Activated CD8-positive, alpha-beta memory T cell treated with anti-CD3 and anti-CD28 coated beads, Interleukin-2, amount 50 U/mL, for 4 hours (primary cell): ENCODE data around the gene GRIK2.

Experiments
- DNase-seq: peaks from one replicate; pipeline ENCODE4 v3.0.0-alpha.2; 2020

GRIK2 gene

GRCh38 chr6:101728956-101729355 lies 335.4 kb downstream of the GRIK2 start:
- no peak for DNase-seq

GRCh38 chr6:101730954-101731353 lies 337.4 kb downstream of the GRIK2 start:
- DNase-seq, result no peak

GRCh38 chr6:101733899-101734298 lies 340.4 kb downstream of the GRIK2 start:
- no peak for DNase-seq

DNA sequence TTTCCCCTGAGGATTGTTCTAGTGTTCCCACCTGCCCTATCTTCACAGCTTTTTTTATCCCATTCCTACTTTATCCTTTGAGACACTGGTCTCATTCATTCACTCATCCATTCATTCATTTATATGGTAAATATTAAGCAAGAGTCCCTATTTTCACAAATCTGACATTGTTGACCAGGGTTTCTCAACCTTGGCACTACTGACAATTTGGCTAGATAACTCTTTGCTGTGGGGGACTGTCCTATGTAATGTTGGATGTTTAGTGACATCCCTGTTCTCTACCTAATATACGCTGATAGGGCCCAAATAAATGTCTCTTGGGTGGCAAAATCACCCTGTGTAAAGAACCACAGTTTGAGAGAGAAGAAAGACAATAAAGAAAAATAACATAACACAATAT lies 345.0 kb downstream of the GRIK2 start:
- no peak for DNase-seq

DNA sequence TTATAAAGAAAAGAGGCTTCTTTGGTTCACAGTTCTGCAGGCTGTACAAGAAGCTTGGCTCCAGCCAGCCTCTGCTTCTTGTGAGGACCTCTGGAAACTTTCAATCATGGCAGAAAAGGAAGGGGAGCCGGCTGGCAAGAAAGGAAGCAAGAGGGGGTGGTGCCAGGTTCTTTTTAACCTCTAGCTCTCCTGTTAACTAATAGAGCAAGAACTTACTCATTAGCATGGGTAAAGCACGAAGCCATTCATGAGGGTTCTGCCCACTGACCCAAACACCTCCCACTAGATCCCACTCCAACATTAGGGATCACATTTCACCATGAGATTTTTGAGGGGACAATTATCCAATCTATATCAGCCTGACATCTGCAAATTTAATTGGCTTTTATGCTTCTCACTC lies 347.1 kb downstream of the GRIK2 start:
- no peak for DNase-seq

DNA sequence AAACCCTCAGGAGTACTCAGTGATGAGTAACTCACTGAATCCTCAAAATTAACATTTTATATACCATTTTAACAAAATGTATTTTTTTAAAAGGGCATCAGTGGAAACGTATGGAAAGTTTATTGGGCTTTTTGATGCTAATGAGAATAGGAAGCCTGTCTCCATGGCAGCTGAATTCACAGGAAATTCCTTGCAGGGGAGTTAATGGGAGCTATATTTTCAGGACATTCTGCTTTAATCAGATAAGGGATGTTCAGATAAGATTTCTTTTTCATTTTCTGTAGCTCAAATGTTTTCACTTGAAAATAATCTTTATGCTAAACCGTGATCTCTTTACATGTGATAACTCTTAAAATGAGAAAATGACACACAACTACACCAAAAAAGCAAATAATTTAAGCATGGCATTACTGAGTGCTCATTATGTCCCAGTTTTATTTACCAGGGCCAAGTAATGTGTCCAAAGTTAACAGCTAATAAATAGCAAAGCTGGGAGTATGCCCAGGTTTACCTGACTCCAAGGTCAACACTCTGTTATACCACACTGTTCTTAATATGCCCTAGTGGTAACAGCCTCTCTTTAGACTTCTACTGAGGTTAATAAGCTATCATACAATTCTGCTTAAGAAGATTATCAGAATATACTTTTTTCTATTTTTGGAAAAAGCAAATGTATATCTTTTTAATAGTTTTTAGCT lies 348.1 kb downstream of the GRIK2 start:
- DNase-seq, result no peak

- no peak for DNase-seq
Measured at GRCh38 chr6:101747160-101747559, 353.7 kb downstream of the GRIK2 start.

DNA sequence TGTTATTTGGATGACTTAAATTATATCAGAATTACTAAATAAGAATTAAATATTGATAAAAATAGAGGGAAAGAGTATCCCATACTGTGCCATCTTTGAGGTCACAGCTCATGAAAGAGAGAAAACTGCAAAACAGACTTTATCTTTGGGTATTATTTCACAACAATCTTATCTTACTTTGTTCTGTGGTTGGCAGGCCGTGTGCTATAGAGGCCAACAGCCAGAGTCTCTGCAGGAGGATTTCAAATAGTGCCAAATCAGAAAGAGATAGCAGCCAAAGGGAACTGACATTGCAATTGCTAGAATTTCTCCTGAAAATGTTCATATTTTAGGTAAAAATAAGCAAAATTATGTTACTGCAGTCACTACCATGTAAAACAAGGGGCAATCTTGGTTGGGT lies 354.2 kb downstream of the GRIK2 start:
- DNase-seq, result no peak

- no peak for DNase-seq
Measured at GRCh38 chr6:101755931-101756330, 362.4 kb downstream of the GRIK2 start.

DNA sequence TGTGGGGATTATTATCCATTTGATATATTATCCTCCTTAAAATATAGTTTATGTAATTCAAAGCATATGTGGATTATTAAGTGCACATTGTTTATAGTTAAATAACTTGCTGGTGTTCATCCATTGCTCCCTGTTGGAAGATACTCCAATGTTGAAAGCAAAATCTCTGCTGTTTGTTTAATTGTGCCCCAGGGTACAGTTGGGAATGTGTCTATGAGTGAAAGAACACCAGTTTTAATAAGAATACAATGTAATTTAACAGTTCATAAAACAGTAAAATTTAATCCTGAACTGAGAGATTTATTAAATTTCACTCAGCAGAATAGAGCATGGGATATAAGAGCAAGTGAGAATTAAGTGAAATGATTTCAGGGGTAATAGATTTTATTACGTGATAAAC lies 364.9 kb downstream of the GRIK2 start:
- no peak for DNase-seq

DNA sequence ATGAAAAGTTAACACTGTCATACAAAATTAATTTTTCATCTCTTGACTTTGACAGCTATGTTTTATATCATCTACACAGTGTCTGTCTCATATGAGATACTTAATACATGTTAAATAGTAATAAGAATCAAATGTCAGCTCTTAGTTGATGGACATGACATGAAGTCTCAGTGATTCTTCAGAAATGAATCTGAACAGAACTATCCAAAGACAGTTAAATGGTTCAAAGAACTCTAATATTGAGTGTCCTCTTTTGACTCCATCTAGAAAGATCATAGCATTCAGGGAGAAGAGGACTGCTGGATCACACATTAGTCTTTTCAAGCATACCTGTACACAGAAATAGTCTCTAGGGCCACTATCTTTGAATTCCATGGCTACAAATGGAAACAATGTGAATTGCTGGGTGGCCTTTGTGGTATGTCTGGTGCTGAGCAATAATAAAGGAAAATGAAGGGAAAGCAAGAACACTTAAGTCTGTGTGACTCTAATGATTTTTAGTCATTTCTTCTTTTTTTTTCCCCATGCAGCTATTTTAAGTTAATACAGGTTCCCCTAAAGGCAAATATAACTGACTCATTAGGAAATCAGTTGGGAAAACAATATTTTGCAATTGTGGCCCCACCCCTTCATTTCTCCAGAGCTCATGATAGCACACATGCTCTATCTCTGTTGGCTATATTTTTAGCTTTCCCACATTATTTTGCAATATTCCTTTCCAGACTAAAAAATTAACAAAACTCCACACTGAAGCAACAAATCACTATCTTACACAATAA lies 367.5 kb downstream of the GRIK2 start:
- no peak for DNase-seq

DNA sequence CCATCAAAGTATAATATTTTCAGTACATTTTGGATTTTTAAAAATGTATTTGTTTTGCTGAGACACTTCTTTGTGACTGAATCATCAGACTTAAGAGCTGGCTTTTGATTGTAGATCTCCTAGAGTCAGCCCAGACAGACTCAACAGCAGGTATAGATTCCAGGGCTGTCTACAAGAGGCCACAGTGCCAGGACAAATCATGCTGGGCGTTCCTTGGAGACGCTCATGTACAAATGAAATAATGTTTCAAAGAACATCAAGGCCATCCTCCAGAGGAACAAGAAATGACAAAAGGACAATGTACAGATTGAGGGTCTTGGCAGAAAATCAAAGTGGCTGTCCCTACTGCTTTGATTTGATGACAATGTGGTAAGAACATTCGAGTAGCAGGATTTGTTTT lies 369.3 kb downstream of the GRIK2 start:
- DNase-seq, result no peak

- DNase-seq, result no peak
Measured at GRCh38 chr6:101765281-101765680, 371.8 kb downstream of the GRIK2 start.

DNA sequence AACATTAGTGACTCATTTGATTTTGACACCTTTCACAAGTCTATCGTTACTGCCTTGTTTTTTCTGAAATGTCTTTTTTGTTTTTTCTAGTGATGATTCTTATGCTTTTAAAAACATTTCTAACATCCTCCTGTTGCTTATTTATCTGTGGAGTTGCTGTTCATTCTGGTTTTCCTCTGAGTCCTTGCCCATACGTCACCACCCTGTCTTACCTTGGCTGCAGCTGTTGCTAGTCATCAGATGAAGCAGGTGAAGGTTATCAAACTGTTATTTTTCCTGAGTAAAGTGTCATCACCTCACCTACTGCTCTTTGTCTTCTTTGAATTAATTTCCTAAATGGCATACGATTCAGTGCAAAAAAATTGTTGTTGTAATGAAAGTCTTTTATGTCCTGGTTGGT lies 376.6 kb downstream of the GRIK2 start:
- no peak for DNase-seq

DNA sequence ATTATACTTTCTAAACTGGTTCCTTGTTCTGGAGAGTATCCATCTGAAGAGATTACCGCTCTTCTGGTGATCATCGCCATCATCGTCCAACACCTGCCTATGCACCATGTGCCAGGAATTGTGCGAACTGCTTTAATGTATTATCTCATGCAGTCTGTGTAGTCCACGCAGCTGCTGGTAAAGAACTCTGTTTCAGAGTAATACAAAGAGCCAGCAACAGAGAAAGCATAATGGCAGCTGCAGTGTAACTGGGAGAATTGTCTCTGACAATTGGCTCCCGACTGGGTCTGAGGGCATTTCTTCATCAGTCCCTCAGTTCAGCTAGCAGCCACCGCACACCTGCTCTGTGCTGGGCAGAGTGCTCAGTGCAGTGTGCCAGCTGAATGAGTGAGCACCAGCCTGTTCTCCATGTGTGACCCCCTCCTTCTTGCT lies 383.4 kb downstream of the GRIK2 start:
- DNase-seq, result no peak

DNA sequence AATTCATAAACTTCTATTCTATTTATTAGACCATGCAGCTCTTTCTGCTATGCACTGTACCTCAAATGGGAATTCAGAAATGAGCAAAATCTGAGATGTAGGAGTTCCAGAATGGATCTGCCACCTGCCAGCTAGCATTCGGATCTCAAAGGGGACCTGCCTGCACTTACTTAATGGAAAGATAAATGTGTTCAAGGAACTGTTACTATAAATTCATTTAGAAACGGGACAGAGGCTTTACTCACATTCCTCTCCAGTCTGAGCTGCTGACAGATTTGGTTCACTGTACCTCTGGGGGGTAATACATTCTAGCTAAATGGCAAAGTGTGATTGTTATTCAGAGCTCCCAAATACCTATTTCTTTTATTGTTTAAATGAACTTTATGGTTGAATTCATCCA lies 384.1 kb downstream of the GRIK2 start:
- no peak for DNase-seq

DNA sequence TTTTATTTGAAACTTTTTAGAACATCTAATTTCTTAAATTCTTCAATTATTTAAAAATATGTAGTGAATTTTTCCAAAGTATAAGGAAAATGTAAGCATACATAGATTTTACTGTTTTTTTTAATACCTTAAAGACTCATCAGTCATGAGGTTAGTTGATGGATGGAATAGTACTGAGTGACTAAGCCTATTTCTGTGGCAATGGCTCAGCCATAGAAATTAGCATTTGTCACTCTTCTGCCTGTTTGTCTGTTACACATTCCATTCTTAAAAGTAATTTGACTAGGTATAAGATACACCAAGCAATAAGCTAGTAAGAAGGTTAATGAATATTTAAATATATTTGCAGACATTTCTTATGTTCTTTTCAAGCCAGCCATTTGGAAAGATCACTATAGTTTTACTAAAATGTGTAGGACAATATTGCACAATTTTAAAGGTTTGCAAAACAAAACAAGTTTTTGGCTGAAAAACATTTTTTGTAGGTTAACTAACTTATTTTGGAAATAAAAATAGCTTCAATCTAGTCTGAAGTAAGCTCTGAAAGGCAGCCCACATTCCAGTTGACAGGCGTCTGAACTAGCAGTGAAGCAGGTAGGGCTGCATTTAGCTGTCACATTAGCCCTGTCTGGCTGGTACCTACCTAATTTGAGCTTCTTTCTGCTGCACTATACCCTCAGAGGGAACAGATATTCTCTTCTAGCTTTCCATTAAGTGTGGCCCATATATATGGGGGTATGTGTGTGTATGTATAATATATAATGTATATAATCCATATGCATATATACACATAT lies 385.7 kb downstream of the GRIK2 start:
- no peak for DNase-seq

GRCh38 chr6:101783287-101783686 lies 389.8 kb downstream of the GRIK2 start:
- DNase-seq, result no peak

DNA sequence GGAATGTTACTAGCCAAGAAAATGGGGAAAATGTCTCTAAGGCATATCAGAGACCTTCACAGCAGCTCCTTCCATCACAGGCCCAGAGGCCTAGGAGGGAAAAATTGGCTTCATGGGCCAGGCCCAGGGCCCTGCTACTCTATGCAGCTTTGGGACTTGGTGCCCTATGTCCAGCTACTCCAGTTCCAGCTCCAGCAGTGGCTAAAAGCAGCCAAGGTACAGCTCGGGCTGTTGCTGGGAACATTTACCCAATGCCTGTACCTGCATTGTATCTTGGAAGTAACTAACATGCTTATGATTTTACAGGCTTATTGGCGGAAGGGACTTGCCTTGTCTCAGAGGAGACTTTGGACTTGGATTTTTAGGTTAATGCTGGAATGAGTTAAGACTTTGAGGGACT lies 390.6 kb downstream of the GRIK2 start:
- no peak for DNase-seq

GRCh38 chr6:101799531-101799930 lies 406.0 kb downstream of the GRIK2 start:
- no peak for DNase-seq

DNA sequence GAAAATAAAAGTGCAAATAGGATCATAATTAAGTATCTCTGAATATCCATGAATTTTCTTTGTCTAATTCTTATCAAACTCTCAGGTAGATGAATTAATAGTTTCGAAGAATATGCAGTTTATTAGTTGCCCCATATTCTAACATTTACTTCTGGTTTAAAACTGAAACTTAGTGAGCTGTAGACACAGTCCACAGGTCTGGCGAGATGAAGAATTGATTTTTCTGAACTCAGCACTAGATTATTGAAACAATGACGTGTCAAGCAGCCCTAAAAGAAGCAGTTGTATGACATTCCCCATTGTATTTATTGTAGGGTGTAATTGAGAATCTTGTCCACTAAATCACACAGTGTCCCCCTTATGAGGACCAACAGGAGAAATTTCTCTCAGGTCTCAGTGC lies 407.1 kb downstream of the GRIK2 start:
- DNase-seq, result no peak

- no peak for DNase-seq
Measured at GRCh38 chr6:101803136-101803535, 409.6 kb downstream of the GRIK2 start.

DNA sequence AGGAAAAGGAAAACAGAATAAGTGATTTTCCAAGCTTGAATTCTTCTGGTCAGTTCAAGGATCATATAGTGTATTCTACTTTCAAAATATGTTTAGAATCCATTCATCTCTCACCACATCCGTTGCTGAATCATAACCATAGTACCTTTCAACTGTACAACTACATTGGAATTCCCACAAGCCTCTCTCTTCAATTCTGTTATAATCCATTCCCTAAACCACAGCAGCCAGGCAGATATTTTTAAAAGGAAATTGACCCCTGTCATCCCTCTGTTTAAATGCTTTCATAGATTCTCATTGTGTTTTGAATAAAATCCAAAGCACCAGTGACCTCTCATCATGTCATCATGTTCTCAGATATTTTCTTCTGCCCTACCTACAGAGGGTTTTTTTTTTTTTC lies 412.7 kb downstream of the GRIK2 start:
- DNase-seq, result no peak

DNA sequence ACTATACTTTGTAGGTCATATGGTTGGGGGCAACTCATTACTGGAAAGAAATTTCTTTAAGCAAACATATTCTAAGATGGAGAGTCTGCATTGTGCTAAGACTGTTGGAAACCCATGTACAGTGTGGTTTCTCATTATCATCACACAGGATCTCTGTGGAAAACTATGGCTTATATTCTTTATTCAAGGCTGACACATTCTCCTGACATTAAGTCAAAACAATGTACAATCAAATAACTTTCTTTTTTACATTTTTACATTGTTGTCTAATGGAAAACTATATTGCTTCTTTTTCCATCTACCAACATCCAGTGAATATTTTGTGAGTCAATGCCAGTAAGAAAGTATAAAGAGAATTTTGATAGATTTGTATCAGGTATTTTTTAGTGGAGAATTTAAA lies 417.6 kb downstream of the GRIK2 start:
- DNase-seq, result no peak
